ENCODE data around the gene VPS37D.
A peak's percentile ranks its signal among the peaks of the same experiment; 100 is the strongest.

- no peak for TF ChIP-seq EP300 (IDR thresholded peaks at IDR 0.05; ENCODE audit: borderline replicate concordance)
- no peak for TF ChIP-seq FOXM1 (IDR thresholded peaks at IDR 0.05; ENCODE audit: borderline replicate concordance, low read depth)
- no peak for TF ChIP-seq REST (IDR thresholded peaks at IDR 0.05; ENCODE audit: low read depth)
- TF ChIP-seq USF1 (IDR thresholded peaks at IDR 0.05), result peak; percentile 50; the same call in 1 of the 2 replicates
- TF ChIP-seq CEBPB (IDR thresholded peaks at IDR 0.05), result no peak
- TF ChIP-seq RAD21 (IDR thresholded peaks at IDR 0.05; ENCODE audit: low read depth), result peak; percentile 12; the same call in 1 of the 2 replicates
- peak; percentile 87 for TF ChIP-seq MAX (IDR thresholded peaks at IDR 0.05)
- TF ChIP-seq NFIC (IDR thresholded peaks at IDR 0.05), result no peak
- TF ChIP-seq YY1 (IDR thresholded peaks at IDR 0.05; ENCODE audit: low read depth), result peak; percentile 44; the same call in 1 of the 2 replicates
- no peak for TF ChIP-seq TEAD4 (IDR thresholded peaks at IDR 0.05)
- peak; percentile 75 for TF ChIP-seq EGR1 (IDR thresholded peaks at IDR 0.05)
These were observed 19.7 kb upstream of the VPS37D start for GRCh38 chr7:73647725-73648592.

Data from Ishikawa (cell line).